ENCODE results near the gene FAM98A. TPM values are rescaled to one million over a fixed set of nuclear protein-coding genes. Genes with fewer than 3 reads are reported as not detected.

Gene FAM98A
- total and polyA plus RNA-seq, 2 donors from 2014 or later = 31.3 to 41.2 TPM

GRCh38 chr2:33535421-33535820 is 63.7 kb downstream of the FAM98A start:
- no peak overlapping the region for H3K9ac ChIP-seq (ENCODE audit: low read length in 3 of 3)
- FAIRE-seq (no peak), DNase-seq (no peak)
- no peak overlapping the region for H3K27ac ChIP-seq (ENCODE audit: low read depth in 2 of 2, low read length in 2 of 2)
- H3K4me3 ChIP-seq (ENCODE audit: low read length in 3 of 3) = no peak overlapping the region
- H3K36me3 ChIP-seq (ENCODE audit: control insufficient read depth in 2 of 3, insufficient read depth in 3 of 3, low read length in 3 of 3) = peaks cover 0 to 4% (median 3%) of the 10 kb centered on the region in 3 donors
- H3K27me3 ChIP-seq (ENCODE audit: control insufficient read depth, insufficient read depth, low read length) = no peaks in the 10 kb centered on the region
- TF ChIP-seq CTCF (IDR thresholded peaks at IDR 0.05; ENCODE audit: borderline replicate concordance, extremely low read depth, insufficient read depth) = no peak
- H3K9me3 ChIP-seq (ENCODE audit: control insufficient read depth in 2 of 3, insufficient read depth in 1 of 3, low read length in 3 of 3) = no peaks in the 10 kb centered on the region
- H3K4me1 ChIP-seq (ENCODE audit: control insufficient read depth in 2 of 3, insufficient read depth in 2 of 3, low read depth in 1 of 3, low read length in 3 of 3) = no peaks in the 10 kb centered on the region
- intact Hi-C loops (cut with DNase I) = no loop called here

Other genes with a start within 250 kb of the FAM98A start
- gene RASGRP3, start 122.7 kb downstream of the FAM98A start, total RNA-seq = 22.6 TPM
- 7.8 TPM for gene RASGRP3, start 122.7 kb downstream of the FAM98A start, polyA plus RNA-seq (ENCODE audit: insufficient read depth, low read depth, low replicate concordance)